CD4-positive, alpha-beta T cell treated with Interleukin-15 for 1 hour (primary cell): Measurements from ENCODE around the gene EDNRB.
"Not testable (repeated sequence)": the region's sequence is repeated elsewhere in the genome, so short reads cannot be mapped to it uniquely, and the experiment has no call there.

Experiments used
- DNase-seq: peaks from one replicate; pipeline ENCODE4 v3.0.0-alpha.2; 2020

EDNRB gene

DNA sequence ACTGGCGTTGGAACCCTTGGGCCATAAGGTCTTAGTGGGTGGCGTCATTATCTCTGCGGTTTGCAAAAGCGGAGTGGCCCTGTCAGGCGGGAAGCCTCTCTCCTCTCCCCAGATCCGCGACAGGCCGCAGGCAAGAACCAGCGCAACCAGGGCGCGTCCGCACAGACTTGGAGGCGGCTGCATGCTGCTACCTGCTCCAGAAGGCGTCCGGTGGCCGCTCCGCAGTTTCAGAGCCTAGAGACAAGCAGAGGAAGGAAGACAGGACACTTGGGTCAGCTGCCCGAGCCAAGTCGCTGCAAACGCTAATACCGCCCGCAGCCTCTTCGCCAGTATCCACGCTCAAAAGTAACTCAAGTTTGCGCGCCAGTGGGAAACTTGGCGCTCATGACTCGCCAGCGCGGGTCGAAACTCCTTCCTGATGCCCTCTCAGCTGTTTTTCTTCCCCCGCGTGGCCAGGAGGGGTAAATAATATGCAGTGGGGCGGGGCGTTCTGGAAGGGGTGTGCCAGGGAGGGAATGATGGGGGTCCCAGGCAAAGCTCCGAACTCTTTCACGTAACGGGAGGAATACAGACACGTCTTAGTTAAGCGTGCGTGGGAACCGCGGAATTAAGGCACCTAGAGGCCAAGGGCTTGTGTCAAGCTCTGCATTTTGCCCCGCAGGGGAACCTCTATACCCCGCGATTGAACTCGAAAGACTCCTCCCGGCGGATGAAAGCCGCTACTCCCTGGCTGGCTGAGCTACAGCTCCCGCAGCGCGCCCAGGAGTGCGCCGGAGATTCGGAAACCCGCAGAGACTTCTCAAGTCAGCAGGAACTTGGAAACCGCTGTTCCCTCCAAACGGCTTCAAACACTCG, at the start of gene EDNRB:
EDNRB (minus strand) TSS at position 441 of the 855 bp plus-strand sequence; CDS start at position 183, 258 bp downstream.
- no peak for DNase-seq

DNA sequence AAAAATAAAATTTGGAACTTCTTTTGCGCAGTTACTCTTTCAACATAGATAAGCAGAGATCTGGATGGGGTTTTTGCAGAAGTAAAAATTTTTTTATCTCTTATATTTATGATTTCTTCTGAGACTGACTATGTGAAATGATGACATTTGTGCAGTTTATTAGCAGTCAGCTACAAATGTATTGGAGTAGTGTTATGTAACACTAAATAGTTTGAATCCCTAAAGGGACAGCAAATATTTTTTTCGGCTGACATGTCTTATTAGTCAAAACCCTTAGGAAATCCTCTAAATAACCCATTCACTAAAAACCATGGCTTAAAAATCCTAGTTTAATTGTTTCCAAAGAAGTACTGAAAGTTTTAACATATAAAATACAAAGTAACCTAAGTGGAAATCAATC, 48.0 kb upstream of the EDNRB start:
- no peak for DNase-seq

DNA sequence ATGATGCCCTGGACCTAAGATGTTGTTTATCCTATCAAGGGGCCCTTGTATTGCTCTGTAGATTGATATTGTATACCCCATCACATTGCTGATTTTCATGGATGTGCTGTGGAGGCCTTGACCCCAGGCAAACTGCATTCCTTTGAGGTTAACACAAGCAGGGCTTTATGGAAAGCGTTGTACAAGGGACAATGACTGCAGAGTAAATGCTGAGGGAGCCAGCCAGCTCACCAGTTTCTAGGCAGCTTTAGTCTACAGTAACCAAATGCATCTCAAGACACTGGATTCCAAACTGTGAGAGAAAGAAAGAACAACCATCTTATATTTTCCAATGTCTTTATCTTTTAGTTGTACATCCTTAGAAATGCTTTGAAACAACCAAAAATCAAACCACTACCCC, 34.1 kb upstream of the EDNRB start:
- DNase-seq: no peak

DNA sequence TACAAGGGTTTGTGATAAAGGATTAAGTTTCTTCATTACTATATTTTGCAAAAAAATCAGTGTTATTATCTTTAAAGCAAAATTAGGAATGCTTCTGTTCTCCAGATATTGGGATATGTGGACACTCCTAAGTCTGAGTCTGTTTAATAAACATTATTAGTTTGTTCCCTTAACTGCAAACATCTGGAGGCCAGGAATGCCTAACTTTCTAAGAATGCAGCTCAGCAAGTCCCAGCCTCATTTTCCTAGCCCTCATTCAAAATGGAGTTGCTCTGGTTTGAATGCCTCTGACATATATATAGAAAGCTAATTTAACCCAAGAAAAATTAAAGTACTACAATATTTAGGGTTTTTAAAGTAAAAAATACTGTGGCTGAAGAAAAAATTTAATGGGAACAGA, 33.6 kb upstream of the EDNRB start:
- no peak for DNase-seq

DNA sequence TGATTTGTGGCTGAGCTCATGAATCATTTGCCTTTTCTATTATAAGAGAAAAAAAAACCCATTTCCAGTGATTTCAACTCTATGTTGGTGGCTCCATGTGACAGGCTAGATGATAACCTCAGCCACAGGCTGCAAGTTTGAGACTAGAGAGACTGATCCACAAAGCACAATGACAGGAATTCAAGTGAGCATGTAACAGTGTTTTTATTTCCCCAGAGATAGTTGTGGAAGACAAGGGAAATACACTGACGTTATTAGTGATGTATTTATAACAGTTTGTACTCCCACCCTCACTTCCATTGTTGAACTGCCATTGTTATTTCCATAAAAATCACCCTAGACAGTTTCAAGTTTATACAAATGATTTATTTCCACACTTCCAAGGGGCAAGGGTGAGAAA, 27.9 kb upstream of the EDNRB start:
- no peak for DNase-seq

DNA sequence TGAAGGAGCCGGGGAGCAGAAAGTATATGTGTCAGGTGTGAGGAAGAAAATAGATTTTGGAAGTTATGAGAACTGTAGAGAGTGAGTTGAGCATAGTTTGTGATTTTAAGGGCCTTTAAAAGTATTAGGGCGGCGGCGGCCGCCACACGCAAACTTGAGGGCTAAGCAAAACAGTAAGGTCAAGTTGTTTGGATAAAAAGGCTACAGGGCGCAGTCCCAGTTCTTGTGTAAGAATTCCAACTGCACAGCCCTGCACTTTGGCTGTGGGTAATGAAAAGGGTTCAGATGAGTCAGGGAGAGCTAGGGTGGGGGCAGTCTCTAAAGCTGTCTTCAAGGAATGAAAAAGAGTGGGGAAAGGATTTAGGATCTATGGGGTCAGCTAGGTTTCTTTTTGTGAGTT, 16.4 kb upstream of the EDNRB start:
- DNase-seq: not testable (repeated sequence)

DNA sequence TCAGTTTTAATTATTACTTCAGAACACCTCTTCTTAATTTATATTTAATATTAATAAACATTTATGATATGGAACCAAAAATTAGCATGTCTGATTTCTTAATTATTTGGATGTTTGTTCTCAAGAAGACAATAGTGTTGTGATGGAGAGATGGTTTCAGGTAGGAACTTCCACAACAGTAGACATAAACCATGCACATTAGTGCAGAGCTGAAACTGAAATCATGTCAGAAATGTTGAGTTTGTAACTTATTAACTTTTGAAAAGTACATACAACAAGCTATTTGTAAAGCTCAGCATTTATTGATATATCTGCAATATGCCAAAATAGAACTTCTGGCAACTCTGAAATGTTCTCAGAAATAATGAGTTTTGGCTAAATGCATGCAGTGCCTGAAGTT, 11.8 kb upstream of the EDNRB start:
- DNase-seq: no peak

DNA sequence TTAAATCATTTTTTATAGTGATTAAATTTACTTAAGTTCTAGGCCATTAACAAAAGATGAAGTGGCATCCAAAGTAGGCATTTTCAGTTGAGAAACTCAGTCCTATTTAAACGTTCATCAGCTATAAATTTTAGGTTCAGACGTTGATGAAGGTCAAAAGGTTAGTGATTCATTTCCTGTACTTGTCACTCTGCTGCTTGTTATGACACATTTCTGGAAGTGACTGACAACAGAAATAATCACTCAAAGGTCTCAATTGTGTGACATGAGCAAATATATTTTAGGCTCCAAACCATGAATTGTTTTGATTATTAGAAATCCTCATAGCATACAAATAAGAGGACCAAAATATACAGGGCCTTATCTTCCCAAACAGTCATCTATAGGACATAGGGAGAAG, 10.3 kb upstream of the EDNRB start:
- DNase-seq: no peak

DNA sequence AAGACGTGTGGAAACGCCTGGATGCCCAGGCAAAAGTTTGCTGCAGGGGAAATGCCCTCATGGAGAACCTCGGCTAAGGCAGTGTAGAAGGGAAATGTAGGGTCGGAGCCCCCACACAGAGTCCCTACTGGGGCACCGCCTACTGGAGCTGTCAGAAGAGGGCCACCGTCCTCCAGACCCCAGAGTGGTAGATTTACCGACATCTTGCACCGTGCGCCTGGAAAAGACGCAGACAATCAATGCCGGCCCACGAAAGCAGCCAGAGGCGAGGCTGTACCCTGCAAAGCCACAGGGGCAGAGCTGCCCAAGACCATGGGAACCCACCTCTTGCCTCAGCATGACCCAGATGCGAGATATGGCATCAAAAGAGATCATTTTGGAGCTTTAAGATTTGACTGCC, 7.0 kb upstream of the EDNRB start:
- DNase-seq: no peak

DNA sequence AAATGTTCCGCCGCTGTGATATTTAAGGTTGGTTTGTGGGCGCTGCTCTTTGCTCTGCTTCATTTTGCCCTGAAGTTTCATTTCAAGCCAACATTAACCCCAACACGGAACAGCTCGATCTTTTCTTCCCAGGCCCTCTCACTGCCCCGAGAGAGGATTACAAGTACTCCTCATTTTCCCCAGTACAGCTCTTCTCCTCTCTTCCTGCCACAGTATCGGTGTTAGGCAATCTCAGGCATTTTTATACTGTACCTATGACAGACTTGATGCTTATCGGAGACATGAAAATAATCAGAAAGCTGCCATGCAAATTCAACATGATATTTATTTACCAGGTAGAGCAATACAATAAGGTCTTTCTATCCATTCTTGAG, 1.3 kb upstream of the EDNRB start:
- DNase-seq: no peak

DNA sequence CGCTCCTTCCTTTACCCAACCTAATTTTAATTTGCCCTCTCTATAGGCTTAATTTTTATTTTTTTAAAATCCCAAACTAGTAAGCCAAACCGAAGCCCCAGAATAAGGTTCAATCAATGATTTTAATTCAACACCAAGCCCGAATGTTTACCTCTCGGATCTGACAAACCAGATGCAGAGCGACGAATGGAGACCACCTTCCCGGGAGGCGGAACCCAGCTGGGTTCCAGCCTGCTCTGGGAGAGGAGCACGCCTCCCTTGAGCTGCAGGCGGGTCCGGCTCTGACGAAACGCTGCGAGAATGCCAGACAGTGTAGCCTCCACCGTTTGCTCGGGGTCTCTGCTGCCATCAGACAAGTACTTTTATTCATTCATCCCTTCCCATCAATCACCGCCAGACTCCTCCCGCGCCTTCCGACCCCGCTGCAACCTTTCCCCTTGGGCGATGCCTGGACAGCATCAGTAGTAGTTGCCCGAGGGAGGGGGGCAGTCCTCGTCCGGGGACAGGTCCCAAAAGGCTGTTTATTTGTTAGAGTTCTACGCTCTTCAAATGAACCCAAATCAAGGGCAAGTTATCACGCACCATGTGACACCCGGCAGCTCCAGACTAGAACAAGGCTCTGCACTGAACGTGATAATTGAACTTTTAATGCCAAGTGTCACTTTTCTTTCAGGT, 752 bp upstream of the EDNRB start:
- no peak for DNase-seq

DNA sequence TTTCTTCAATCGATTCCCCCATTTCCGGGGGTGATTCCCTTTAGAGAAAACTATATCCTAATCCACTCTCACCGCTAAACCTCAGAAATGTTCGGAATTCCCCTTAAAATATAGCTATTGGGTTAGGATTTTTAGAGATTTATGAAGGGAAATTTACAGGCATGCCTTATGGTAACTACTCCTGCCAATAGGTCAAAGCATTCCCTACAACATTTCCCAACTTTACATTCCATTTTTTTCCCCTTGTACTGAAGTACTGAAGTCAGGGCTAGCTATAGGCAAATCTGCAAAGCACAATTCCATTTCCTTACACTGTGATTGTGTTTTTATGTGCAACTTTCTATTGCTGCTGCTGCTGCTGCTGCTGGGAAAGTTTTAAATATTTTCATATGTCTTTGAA, 2.1 kb downstream of the EDNRB start:
- DNase-seq: no peak

DNA sequence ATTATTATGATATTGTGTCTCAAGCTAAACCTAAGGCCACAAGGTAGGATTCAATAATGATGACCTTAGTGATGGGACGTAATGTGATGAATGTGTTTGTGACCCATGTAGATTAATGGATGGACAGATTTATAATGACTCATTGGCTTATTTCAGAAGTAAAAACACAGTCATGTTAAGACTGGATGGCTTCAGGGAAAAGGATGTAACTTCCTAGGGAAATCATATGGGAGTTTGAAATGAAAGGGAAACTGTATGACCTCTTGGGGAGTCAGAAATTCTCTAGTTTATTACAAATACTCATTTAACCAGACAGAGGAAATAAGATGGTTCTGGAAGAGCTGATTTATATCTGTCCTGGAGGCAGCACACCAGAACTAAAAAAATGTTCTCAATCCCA, 2.9 kb downstream of the EDNRB start:
- DNase-seq: no peak

DNA sequence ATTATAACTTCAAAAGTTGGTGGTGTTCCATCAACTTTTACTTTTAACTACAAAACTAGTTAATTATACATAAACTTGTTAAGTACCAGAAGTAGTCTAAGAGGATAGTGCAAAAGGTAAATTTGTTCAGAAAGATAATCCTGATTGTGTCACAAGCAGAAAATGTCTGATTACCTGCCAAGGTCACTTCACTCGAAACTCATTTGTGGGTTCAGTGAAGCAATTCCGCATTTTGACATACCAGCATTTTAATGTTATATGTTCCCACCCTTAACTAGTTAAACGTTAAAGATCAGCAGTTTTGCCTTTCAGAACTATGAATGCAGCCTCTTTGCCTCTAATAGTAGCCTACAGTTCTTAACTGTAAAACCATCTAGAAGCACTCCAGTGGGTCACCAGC, 5.6 kb downstream of the EDNRB start:
- DNase-seq: no peak

DNA sequence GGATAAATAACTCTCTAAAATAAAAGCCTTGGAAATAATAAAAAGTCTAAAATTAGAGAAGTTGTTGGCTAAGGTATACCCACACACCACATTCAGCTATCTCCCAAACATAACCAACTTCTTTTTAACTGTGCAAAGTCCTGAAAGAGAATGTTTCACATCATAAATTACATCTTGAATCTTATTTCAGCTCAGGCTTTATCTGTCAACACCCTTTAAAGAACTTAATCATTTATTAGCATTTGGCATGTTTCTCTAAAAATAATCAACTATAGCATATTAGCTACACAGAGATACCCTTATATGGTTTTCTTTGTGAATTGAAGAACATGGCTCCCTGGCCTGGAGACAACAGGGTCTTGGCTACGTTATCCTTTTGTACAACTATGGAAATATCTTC, 6.9 kb downstream of the EDNRB start:
- DNase-seq: no peak

DNA sequence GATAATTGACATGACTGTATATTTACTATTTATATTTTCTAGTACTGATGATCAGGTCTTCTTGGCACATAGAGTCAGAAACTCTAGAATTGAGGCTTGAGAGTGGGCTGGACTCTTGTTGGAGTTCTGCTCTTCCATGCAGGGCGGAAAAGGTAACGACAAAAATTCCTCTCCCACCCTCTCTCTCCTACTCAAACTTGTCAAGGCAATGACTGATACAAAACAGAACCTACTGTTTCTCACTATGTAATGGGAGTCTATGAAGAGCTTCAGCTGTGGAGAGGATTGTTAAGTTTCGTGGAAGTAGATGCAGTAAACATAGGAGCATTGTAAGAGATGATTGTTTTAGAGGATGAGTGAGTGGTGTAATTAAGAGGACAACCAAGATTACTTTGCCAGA, 8.8 kb downstream of the EDNRB start:
- DNase-seq: no peak

DNA sequence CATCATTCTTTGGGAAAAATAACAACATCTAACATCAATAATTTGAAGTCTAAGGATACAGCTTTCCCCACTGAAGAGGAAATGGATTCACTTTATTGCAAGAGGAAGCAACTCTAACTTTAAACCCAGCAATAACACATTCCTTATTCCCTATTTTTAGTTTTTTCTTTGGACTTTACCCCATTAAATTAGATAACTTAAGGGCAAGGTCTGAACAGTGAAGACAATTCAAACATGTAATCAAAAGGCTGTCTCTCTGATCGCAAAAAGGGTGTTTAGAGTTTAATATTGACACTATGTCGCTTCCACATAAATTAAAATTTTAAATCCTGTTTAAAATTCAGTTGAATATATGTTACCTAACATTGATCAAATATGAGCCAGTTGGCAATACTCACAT, 10.1 kb downstream of the EDNRB start:
- no peak for DNase-seq

DNA sequence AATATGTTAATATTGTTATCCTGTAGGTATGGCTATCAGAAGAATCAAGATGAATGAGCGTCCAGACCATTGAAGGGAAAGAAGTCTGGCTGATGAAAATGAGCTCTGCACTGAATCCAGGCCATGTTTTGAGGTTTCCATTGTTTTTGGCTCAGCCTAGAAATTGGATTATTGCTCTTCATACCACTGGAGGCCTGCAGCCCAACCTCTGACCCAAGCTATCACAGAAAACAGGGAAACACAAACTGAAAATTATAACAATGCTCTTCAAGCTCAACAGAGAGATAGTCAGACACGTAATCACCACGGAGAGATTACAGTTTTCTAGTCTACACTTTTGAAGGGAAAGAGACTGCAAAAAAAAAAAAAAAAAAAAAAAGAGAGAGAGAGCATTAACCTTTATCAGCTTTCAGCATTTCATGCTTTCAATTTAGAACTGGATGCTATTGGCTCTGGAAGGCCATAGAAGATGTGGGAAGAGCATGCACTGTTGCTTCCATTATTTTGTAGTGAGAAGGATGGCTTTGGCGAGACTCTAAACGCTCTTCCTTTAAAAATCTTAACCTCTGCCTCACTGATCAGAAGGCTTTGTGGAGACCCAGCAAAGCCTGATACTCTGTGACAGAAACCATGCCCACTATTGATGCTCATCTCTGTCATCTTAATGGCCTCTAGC, 10.8 kb downstream of the EDNRB start:
- DNase-seq: no peak

DNA sequence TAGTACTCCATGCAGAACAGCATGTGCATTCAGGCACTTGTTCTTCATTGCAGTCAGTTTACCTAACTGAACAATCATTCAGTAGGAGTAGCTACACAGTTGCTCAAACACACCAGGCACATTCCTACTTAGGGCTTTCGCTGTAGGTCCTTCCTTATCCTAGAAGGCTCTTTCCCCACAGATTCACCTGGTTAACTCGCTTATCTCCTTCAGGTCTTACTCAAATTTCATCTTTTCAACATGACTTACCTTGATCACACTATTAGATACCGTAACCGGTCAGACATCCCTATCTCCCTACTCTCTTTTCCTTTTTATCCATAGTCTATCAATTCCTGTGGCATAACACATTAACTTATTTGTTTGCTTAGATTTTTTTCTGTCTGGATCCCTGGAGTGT, 14.6 kb downstream of the EDNRB start:
- DNase-seq: no peak

DNA sequence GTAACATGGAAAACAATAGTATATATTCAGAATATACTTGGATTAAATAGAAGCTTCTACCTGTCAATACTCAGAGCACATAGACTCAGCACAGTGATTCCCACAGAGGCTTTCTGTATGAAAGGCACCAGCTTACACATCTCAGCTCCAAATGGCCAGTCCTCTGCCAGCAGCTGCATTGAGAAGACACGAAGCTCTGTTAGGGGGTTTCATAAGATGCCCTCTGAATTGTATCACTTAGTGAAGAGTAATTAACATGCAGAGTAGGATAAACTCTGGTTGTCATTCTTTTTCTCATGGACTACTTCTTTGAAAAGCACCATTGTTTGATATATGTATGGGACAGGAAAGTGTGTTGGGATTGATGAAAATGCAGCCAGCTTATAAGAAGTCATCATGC, 15.2 kb downstream of the EDNRB start:
- DNase-seq: no peak

DNA sequence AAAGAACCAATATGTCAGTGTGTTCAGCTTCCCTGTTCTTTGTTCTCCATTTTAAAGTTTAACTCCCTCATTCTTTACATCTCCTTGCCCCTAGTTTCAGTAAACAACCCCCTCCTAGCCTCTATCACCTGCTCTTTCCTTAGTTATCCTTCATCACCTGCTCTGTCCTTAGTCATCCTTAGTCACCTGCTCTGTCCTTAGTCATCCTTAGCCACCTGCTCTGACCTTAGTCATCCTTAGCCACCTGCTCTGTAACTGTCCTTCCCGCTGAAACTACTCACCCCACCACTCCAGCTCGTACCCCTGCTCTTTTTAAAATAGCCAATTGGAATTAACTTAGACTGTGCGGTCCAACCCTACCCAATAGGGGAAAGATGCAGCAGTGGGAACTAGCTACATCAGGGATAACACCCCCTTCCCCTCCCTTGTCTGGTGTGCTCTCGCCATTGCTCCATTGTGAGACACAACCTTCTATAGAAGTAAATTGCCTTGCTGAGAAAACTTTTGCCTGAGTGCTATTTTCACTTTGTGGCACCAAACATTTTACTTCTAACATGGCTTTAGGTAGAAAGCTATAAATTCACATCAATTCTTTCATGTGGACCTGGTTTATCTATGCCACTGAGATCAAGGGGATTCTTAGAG, 16.2 kb downstream of the EDNRB start:
- DNase-seq: no peak

DNA sequence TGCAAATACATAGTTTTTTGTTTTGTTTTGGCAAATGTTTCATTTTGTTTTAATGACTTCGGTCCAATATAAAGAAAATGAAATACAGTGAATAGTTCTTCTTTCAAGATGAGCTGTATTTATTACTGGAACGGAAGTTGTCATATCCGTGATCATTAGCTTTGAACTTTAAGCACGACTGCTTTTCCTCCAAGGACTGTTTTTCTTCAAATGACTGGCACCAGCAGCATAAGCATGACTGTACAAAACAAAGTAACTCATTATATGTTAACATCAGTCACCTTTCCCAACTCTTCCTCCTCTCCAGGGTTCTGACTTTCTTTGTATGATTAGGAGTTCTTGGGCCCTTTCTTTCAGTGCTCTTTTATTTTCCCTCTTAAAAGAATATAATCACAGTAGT, 20.5 kb downstream of the EDNRB start:
- no peak for DNase-seq

DNA sequence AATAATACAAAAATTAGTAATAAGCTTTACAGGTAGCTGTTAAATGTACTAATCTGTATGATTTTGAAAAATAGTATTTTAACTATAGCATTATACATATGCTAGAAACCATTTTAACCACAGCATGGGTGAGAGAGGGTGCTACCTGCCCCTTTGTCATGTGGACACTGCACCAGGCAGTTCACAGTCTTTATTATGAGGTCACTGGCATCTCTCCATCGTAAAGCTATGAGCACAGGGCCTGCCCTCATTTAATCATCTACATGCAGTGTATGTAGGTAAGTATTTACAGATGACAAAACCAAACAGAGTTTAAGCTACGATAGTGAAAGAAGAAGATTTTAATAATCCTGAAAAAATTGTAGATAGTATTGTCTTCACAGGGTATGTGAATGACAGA, 21.7 kb downstream of the EDNRB start:
- DNase-seq: no peak

DNA sequence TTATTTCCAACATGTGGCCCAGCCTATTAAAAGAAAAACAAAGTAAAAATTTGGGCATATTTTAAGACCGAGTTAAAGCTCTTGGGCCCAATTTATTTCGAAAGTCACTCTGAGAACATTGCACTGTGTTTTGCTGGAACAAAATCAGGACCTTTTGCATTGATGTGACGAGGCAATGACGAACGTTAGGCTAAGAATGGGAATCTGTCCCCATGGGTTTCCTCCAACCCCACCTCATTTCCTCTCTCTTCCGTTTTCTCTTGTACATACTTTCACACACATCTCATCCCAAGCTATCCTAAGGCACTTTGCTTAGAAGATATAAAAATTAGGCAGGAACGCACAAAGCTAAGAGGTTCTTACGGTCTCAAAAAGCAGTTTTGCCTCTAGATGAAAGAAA, 22.1 kb downstream of the EDNRB start:
- no peak for DNase-seq
